Panc1 (cell line): ENCODE data around the gene BDH1. TPM values are rescaled to one million over a fixed set of nuclear protein-coding genes. Genes with fewer than 3 reads are reported as not detected.

Experiments
- ATAC-seq: fragments of 200-7000 bp; cut with Tn5 transposase; 2 replicates; pipeline ENCODE4 v1.9.1; 2020; ENCODE audit warnings: mild to moderate bottlenecking, moderate library complexity
- BruUV-seq: library from RNA; stranded (reverse); fragments of 400-500 nt; replicated peaks from 2 replicates; lab custom pipeline; 2021; lab: Mats Ljungman, UMichigan
- CTCF ChIA-PET: fragments of 300-600 bp; sonication (Branson Sonifier 250); formaldehyde crosslinking; loops from one replicate; lab custom pipeline; 2022; ENCODE audit warnings: antibody characterized with exemption; lab: Charles Lee
- POLR2A ChIA-PET: fragments of 300-600 bp; sonication (Branson Sonifier 250); formaldehyde crosslinking; loops from one replicate; lab custom pipeline; 2022; ENCODE audit warnings: antibody characterized with exemption; lab: Charles Lee
- DNase-seq: peaks from one replicate; pipeline ENCODE4 v3.0.0-alpha.2; 2010; ENCODE audit warnings: low read depth, low spot score
- H3K27ac ChIP-seq: 2 replicates; pipeline ENCODE4 v1.5.1; 2011; ENCODE audit warnings: mild to moderate bottlenecking, low read length, inconsistent platforms
- H3K27me3 ChIP-seq: fragments of 200-500 bp; sonication (Bioruptor generic); 2 replicates; pipeline ENCODE4 v1.6.0; 2014; ENCODE audit warnings: low read length, inconsistent platforms; ENCODE audit not compliant: control insufficient read depth, insufficient read depth
- H3K36me3 ChIP-seq: fragments of 200-500 bp; sonication (Bioruptor generic); 2 replicates; pipeline ENCODE4 v1.5.1; 2014; ENCODE audit warnings: inconsistent platforms, mild to moderate bottlenecking, low read length, moderate library complexity; ENCODE audit not compliant: control insufficient read depth, insufficient read depth
- H3K4me1 ChIP-seq: 2 replicates; pipeline ENCODE4 v1.5.1; 2011; ENCODE audit warnings: inconsistent platforms, mild to moderate bottlenecking, low read length, moderate library complexity; ENCODE audit not compliant: control insufficient read depth, insufficient read depth
- H3K4me3 ChIP-seq, 2 experiments: 2 replicates each; pipeline ENCODE4 v1.5.1; 2011 to 2012; ENCODE audit warnings: low read depth in 2 of 2, low read length in 2 of 2, mild to moderate bottlenecking in 2 of 2, inconsistent platforms in 1 of 2, moderate library complexity in 1 of 2
- H3K9me3 ChIP-seq: fragments of 200-500 bp; sonication (Bioruptor generic); 2 replicates; pipeline ENCODE4 v1.5.1; 2014; ENCODE audit warnings: low read depth, mild to moderate bottlenecking, inconsistent platforms, low read length, moderate library complexity; ENCODE audit not compliant: control insufficient read depth, insufficient read depth
- POLR2AphosphoS5 ChIP-seq: IDR thresholded peaks from 2 replicates; pipeline ENCODE4 v1.6.1; 2012; ENCODE audit warnings: mild to moderate bottlenecking, low read depth, low read length, moderate library complexity
- SIN3A ChIP-seq: IDR thresholded peaks from 2 replicates; pipeline ENCODE4 v1.6.1; 2012; ENCODE audit warnings: low read depth, mild to moderate bottlenecking, low read length, moderate library complexity, borderline replicate concordance; ENCODE audit not compliant: insufficient read depth
- TCF7L2 ChIP-seq: IDR thresholded peaks from 2 replicates; pipeline ENCODE4 v1.6.1; 2011; ENCODE audit warnings: mild to moderate bottlenecking, low read depth, low read length, inconsistent platforms
- in situ Hi-C: cut with HindIII; loops from 2 replicates; pipeline ENCODE4 v1.10.0; 2016; ENCODE audit warnings: low sequenced_read_pairs, low pct_unique_long_range_greater_than_20kb
- intact Hi-C: fragments of 100-400 bp; cut with micrococcal nuclease; formaldehyde crosslinking; loops from one replicate; pipeline ENCODE4 v1.10.0; 2022; ENCODE audit not compliant: unreplicated experiment
- total RNA-seq: library from RNA; stranded (reverse); gene quantifications from one replicate; pipeline ENCODE4 v1.2.1, GENCODE V29; 2021; ENCODE audit not compliant: unreplicated experiment
- TF ChIP-seq, protein P1 (sequence below), 2 experiments: IDR thresholded peaks; 2 replicates each; pipeline ENCODE4 v1.6.1; 2011 to 2012; ENCODE audit warnings: low read depth in 2 of 2, control low read depth in 1 of 2, low read length in 1 of 2, mild to moderate bottlenecking in 1 of 2, moderate library complexity in 1 of 2; ENCODE audit not compliant: insufficient read depth in 1 of 2
- TF ChIP-seq, protein P2 (sequence below): fragments of 450-650 bp; IDR thresholded peaks from 2 replicates; pipeline ENCODE4 v1.5.1; 2017; ENCODE audit warnings: mild to moderate bottlenecking

Gene BDH1
- total RNA-seq, 1 experiment from 2014 or later: 4.8 TPM

DNA sequence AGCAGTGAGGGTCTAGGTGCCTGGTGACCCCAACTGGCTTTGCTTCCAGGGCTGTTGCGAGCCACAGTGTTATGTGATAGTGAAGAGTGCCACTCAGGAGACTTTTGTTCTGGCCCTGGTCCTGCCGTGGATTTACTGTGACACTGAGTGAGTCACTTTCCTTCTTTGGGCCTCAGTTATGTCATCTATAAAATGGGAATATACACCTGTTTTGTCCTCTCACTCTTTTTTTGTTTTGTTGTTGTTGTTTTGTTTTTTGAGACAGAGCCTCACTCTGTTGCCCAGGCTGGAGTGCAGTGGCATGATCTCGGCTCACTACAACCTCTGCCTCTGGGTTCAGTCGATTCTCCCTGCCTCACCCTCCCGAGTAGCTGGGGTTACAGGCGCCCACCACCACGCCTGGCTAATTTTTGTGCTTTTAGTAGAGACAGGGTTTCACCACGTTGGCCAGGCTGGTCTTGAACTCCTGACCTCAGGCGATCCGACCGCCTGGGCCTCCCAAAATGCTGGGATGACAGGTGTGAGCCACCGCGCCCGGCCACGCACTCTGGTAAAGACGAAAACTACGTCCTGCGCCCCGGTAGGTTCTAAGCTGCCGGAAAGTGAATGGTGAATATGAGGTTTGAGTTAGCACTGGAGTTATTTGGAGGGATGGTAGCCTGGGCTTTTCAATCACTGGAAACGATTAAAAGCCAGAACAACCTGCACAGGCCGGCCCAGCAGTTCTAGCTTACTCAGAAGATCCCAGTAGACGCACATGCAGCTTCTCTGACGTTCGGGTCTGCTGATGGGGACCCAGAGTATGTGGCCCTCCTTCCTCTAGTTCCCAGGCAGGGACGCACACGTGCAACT, 46.6 kb downstream of the BDH1 start:
- DNase-seq: no peak
- TF ChIP-seq SIN3A (no peak), POLR2AphosphoS5 (no peak), TCF7L2 (no peak)
- TF ChIP-seq, protein P1, sequence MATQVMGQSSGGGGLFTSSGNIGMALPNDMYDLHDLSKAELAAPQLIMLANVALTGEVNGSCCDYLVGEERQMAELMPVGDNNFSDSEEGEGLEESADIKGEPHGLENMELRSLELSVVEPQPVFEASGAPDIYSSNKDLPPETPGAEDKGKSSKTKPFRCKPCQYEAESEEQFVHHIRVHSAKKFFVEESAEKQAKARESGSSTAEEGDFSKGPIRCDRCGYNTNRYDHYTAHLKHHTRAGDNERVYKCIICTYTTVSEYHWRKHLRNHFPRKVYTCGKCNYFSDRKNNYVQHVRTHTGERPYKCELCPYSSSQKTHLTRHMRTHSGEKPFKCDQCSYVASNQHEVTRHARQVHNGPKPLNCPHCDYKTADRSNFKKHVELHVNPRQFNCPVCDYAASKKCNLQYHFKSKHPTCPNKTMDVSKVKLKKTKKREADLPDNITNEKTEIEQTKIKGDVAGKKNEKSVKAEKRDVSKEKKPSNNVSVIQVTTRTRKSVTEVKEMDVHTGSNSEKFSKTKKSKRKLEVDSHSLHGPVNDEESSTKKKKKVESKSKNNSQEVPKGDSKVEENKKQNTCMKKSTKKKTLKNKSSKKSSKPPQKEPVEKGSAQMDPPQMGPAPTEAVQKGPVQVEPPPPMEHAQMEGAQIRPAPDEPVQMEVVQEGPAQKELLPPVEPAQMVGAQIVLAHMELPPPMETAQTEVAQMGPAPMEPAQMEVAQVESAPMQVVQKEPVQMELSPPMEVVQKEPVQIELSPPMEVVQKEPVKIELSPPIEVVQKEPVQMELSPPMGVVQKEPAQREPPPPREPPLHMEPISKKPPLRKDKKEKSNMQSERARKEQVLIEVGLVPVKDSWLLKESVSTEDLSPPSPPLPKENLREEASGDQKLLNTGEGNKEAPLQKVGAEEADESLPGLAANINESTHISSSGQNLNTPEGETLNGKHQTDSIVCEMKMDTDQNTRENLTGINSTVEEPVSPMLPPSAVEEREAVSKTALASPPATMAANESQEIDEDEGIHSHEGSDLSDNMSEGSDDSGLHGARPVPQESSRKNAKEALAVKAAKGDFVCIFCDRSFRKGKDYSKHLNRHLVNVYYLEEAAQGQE (IDR thresholded peaks at IDR 0.05; ENCODE audit: insufficient read depth in 1 of 2, low read depth in 2 of 2, low read length in 1 of 2): no peak
- TF ChIP-seq, protein P2, sequence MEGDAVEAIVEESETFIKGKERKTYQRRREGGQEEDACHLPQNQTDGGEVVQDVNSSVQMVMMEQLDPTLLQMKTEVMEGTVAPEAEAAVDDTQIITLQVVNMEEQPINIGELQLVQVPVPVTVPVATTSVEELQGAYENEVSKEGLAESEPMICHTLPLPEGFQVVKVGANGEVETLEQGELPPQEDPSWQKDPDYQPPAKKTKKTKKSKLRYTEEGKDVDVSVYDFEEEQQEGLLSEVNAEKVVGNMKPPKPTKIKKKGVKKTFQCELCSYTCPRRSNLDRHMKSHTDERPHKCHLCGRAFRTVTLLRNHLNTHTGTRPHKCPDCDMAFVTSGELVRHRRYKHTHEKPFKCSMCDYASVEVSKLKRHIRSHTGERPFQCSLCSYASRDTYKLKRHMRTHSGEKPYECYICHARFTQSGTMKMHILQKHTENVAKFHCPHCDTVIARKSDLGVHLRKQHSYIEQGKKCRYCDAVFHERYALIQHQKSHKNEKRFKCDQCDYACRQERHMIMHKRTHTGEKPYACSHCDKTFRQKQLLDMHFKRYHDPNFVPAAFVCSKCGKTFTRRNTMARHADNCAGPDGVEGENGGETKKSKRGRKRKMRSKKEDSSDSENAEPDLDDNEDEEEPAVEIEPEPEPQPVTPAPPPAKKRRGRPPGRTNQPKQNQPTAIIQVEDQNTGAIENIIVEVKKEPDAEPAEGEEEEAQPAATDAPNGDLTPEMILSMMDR: no peak
- BruUV-seq: no TSS peak
- Histone ChIP-seq H3K9me3 (no peaks in the 10 kb centered on the region), H3K27me3 (no peaks in the 10 kb centered on the region), H3K4me1 (peaks cover 4% of the 10 kb centered on the region), H3K4me3 (peak overlapping the region; percentile 45 to 59; a peak in 3 of 4 replicates), H3K36me3 (no peaks in the 10 kb centered on the region), H3K27ac (peak overlapping the region; percentile 71; the same call in 1 of the 2 replicates)
- in situ Hi-C loops: no loop called here
- ChIA-PET CTCF (interaction anchor here (0.9 kb wide), 1 partner anchor 253 kb away, joined by 3 read pairs; no protein-coding TSS in a partner anchor), POLR2A (no interaction called here)
- intact Hi-C loops: loop anchor here (10.0 kb wide), 2 partner anchors 254 to 284 kb away; no protein-coding TSS in a partner anchor
- no peak for ATAC-seq

DNA sequence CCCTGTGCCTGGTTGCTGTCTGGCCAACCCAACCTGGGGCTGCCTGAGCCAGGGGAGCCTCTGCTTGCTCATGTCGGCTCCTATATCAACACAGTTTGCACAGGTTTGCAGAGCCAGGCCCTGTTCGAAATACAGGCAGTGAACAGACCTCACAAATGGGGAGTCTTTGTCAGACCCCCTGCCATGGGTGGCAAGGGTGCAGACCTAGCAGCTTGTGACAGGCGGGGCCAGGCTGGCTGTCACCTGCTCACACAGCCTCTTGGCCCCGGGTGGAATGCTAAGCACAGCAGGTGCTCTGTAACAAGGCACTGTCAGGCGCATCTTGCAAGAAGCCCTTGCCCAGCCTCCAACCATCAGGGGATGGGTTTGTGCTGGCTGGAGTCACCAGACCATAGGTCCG, 47.3 kb downstream of the BDH1 start:
- CTCF ChIA-PET: no interaction called here
- TF ChIP-seq, protein P1 (IDR thresholded peaks at IDR 0.05; ENCODE audit: insufficient read depth in 1 of 2, low read depth in 2 of 2, low read length in 1 of 2): no peak
- TF ChIP-seq SIN3A (no peak), TCF7L2 (no peak)
- Histone ChIP-seq H3K27ac (no peak overlapping the region), H3K4me3 (no peak overlapping the region), H3K4me1 (peaks cover 4% of the 10 kb centered on the region), H3K9me3 (no peaks in the 10 kb centered on the region), H3K27me3 (no peaks in the 10 kb centered on the region), H3K36me3 (no peaks in the 10 kb centered on the region)
- no peak for ATAC-seq
- BruUV-seq: no TSS peak
- intact Hi-C loops (loop anchor here (10.0 kb wide), 2 partner anchors 254 to 284 kb away; no protein-coding TSS in a partner anchor), in situ Hi-C loops (no loop called here)
- POLR2A ChIA-PET: no interaction called here
- DNase-seq: no peak
